ENCODE measurements around the gene SMAD4.
"Not testable (repeated sequence)": the region's sequence is repeated elsewhere in the genome, so short reads cannot be mapped to it uniquely, and the experiment has no call there.

The SMAD4 gene

DNA sequence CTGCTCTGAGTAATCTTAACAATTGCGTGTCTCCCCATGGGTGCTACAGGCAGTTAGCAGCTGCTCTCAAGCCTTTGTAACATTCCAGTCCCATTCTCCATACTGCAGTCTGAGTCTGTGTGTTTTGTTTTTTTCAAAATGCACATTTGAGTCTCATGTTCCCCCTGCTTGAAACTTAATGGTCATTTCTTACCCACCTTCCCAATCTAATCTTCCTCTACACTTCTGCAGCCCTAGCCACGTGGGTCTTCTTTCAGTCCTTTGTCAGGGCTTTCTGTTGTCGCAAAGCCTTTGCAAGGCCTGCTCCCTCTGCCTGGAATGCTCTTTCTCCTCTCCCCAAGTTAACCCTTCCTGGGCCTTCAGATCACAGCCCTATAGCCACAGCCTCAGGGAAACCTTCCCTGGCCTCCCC, 37.7 kb upstream of the SMAD4 start:
- H3K27ac ChIP-seq, result no peak overlapping the region
- TF ChIP-seq, protein P1, sequence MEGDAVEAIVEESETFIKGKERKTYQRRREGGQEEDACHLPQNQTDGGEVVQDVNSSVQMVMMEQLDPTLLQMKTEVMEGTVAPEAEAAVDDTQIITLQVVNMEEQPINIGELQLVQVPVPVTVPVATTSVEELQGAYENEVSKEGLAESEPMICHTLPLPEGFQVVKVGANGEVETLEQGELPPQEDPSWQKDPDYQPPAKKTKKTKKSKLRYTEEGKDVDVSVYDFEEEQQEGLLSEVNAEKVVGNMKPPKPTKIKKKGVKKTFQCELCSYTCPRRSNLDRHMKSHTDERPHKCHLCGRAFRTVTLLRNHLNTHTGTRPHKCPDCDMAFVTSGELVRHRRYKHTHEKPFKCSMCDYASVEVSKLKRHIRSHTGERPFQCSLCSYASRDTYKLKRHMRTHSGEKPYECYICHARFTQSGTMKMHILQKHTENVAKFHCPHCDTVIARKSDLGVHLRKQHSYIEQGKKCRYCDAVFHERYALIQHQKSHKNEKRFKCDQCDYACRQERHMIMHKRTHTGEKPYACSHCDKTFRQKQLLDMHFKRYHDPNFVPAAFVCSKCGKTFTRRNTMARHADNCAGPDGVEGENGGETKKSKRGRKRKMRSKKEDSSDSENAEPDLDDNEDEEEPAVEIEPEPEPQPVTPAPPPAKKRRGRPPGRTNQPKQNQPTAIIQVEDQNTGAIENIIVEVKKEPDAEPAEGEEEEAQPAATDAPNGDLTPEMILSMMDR (conservative IDR thresholded peaks at IDR 0.05), result no peak

DNA sequence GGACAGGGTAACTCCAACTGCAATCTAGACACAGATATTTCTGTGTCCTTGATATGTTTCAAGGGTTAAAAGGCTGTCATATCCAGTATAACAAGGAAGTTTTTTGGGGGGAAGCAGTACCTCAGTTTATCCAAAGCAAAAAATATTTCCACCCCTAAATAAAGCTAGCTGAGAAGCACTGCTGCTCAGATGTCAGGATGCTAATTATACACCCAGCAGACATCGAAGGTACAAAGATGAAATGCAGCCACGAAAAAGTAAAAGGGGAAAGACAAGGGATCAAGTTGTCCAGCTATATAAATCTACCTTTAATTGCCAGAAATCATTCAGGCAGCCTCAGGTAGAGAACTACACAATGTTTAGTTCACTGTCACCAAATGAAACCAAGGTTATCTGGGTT, 36.0 kb upstream of the SMAD4 start:
- no peak overlapping the region for H3K27ac ChIP-seq
- TF ChIP-seq, protein P1 (conservative IDR thresholded peaks at IDR 0.05), result no peak

DNA sequence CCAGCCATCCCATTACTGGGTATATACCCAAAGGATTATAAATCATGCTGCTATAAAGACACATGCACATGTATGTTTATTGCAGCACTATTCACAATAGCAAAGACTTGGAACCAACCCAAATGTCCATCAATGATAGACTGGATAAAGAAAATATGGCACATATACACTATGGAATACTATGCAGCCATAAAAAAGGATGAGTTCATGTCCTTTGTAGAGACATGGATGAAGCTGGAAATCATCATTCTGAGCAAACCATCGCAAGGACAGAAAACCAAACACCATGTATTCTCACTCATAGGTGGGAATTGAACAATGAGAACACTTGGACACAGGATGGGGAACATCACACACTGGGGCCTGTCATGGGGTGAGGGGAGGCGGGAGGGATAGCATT, 26.8 kb upstream of the SMAD4 start:
- not testable (repeated sequence) for H3K27ac ChIP-seq

DNA sequence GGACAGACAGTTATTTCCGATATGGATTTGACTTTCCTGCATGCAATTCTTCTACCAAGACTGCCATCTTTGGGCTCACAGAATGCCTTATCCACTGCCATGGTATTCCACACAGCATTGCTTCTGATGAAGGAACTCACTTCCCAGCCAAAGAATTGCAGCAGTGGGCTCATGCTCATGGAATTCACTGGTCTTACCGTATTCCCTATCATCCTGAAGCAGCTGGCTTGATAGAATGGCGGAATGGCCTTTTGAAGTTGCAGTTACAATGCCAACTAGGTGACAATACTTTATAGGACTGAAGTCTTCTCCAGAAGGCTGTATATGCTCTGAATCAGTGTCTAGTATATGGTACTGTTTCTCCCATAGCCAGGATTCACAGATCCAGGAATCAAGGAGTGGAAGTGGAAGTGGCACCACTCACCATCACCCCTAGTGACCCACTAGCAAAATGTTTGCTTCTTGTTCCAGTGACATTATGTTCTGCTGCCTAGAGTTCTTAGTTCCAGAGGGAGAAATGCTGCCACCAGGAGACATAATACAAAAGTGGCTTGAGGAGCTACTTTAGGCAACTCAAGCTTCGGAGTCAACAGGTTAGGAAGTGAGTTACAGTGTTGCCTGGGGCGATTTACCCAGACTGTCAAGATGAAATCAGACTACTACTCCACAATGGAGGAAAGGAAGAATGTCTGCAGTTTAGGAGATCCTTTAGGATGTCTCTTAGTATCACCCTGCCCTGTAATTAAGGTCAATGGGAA, 23.8 kb upstream of the SMAD4 start:
- TF ChIP-seq, protein P1 (conservative IDR thresholded peaks at IDR 0.05), result no peak
- no peak overlapping the region for H3K27ac ChIP-seq

DNA sequence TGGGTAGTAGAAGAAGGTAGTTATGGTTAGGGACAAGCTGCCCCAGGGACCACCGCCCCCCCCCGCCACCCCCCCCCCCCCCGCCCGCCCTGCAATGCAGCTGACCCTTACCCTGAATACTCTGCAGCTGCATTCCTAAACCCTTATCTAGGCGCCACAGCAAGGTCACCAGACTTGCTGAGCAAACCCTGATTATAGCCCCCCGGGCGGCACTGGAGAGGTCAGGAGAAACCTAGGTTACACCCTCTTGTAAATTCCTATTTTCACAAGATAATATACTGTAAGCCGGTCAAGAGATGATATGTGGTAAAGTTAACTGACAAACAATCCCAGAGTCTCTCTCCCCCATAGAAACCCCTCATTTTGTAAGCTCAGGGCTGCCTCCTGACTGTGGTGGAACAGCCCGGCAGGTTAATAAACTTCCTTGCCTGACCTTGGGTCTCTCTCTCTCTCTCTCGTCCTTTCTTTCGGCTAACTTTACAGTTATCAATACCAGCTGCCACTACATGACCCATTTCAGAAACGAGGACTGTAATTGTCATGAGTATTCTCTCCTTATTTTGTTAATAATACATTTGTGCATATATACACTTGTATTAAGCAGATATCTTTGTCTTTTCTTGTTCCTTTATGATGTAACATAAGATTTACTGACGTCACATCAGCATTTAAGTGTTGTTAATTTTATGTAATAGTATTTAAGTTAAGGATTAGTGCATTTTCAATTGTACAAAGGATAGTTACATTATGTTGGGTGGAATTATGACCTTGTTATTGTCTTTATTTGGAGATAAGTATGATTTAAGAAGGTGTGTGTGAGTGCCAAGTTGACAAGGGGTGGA, 22.8 kb upstream of the SMAD4 start:
- no peak overlapping the region for H3K27ac ChIP-seq
- TF ChIP-seq, protein P1 (conservative IDR thresholded peaks at IDR 0.05), result no peak

DNA sequence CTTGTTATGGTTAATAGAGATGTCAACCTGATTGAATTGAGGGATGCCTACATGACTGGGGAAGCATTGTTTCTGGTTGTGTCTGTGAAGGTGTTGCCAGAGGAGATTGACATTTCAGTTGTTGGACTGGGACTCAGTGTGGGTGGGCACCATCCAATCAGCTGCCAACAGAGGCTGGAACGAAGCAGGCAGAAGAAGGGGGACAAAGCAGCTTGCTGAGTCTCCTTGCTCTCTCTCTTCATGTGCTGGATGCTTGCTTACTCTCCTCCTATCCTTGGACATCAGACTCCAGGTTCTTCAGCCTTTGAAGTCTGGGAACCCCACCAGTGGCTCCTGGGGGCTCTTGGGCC, 22.2 kb upstream of the SMAD4 start:
- TF ChIP-seq, protein P1 (conservative IDR thresholded peaks at IDR 0.05), result no peak
- H3K27ac ChIP-seq, result no peak overlapping the region

DNA sequence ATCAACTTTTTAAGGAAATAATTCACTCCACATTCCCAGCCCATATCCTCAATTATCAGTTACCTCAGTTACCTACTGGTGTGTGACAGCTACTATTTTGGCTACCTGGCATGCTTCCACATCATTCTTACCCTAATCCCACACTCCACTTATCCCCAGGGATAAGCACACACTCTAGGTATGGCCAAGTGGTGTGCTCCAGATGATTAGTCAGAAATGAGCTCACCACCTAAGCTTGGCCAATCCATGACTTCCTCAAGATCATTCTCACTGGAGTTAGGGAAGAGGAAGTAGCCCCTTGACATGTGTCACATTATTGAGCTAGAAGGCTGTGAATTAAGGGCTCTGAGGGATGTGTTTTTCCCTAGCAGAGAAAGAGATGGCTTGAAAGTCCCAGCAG, 20.9 kb upstream of the SMAD4 start:
- no peak overlapping the region for H3K27ac ChIP-seq
- TF ChIP-seq, protein P1 (conservative IDR thresholded peaks at IDR 0.05), result no peak

DNA sequence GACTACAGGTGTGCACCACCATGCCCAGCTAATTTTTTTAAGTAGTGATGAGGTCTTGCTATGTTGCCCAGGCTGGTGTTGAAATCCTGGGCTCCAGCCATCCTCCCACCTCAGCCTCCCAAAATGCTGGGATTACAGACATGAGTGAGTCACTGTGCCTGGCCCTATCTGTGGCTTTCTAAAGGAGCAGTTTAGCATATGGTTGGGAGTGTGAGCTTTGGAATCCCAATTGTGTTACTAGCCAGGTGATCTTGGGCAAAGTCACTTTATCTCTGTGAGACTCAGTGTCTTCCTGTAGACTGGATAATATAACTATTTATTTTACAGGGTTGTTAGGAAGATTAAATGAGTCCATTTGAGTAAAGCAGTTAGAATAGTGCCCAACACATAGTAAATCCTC, 19.8 kb upstream of the SMAD4 start:
- H3K27ac ChIP-seq, result no peak overlapping the region
- TF ChIP-seq, protein P1 (conservative IDR thresholded peaks at IDR 0.05), result no peak

Measured in VCaP (cell line).